ENCODE results near the gene PLXDC2. TPM values are rescaled to one million over a fixed set of nuclear protein-coding genes. Genes with fewer than 3 reads are reported as not detected.

The PLXDC2 gene

GRCh38 chr10:20314431-20314830, 498.2 kb downstream of the PLXDC2 start:
- no CpG with 5 or more reads among the region's 3 CpGs for WGBS (ENCODE audit: extremely low coverage, insufficient coverage, low lambda C conversion rate)
- no peaks in the 10 kb centered on the region for H3K27me3 ChIP-seq (ENCODE audit: insufficient read depth, low read length, poor library complexity)

GRCh38 chr10:20327954-20328353, 511.7 kb downstream of the PLXDC2 start:
- H3K36me3 ChIP-seq (ENCODE audit: control insufficient read depth, insufficient read depth, low read length), result no peaks in the 10 kb centered on the region
- H3K4me2 ChIP-seq (ENCODE audit: low read length), result no peak overlapping the region
- H2BK5ac ChIP-seq (ENCODE audit: low read length), result no peak overlapping the region
- H3K27me3 ChIP-seq (ENCODE audit: insufficient read depth, low read length, poor library complexity), result no peaks in the 10 kb centered on the region
- no peak overlapping the region for H4K5ac ChIP-seq (ENCODE audit: low read length)
- H3K4ac ChIP-seq (ENCODE audit: low read depth, low read length), result no peak overlapping the region
- no peaks in the 10 kb centered on the region for H3K4me1 ChIP-seq (ENCODE audit: control insufficient read depth, low read depth, low read length)
- H2AK5ac ChIP-seq (ENCODE audit: low read length), result no peak overlapping the region
- H3K79me2 ChIP-seq (ENCODE audit: control insufficient read depth, insufficient read depth, low read length), result no peaks in the 10 kb centered on the region
- no peaks in the 10 kb centered on the region for H3K79me1 ChIP-seq (ENCODE audit: low read length)
- H3K4me3 ChIP-seq (ENCODE audit: low read length), result no peak overlapping the region
- no peak overlapping the region for H3K27ac ChIP-seq (ENCODE audit: low read depth, low read length)
- no peak for DNase-seq
- H3K56ac ChIP-seq (ENCODE audit: low read length), result no peak overlapping the region
- H2BK15ac ChIP-seq (replicated peaks; ENCODE audit: low read depth), result no peak overlapping the region
- no peak overlapping the region for H3K9ac ChIP-seq (ENCODE audit: low read length)
- H3K18ac ChIP-seq (ENCODE audit: low read length), result no peak overlapping the region
- no CpG with 5 or more reads among the region's 3 CpGs for WGBS (ENCODE audit: extremely low coverage, insufficient coverage, low lambda C conversion rate)
- no peak overlapping the region for H2BK120ac ChIP-seq (ENCODE audit: low read depth, low read length)
- H3K23ac ChIP-seq (ENCODE audit: low read length), result no peak overlapping the region
- H4K8ac ChIP-seq (ENCODE audit: low read depth, low read length), result no peak overlapping the region

More at GRCh38 chr10:20314431-20314830, 498.2 kb downstream of the PLXDC2 start:
- H3K4me3 ChIP-seq (ENCODE audit: low read length), result no peak overlapping the region
- H3K23ac ChIP-seq (ENCODE audit: low read length), result no peak overlapping the region
- no peak overlapping the region for H2BK120ac ChIP-seq (ENCODE audit: low read depth, low read length)
- no peak overlapping the region for H4K5ac ChIP-seq (ENCODE audit: low read length)
- no peak for DNase-seq
- no peak overlapping the region for H2BK15ac ChIP-seq (replicated peaks; ENCODE audit: low read depth)
- no peaks in the 10 kb centered on the region for H3K79me2 ChIP-seq (ENCODE audit: control insufficient read depth, insufficient read depth, low read length)
- no peak overlapping the region for H2AK5ac ChIP-seq (ENCODE audit: low read length)
- H4K8ac ChIP-seq (ENCODE audit: low read depth, low read length), result no peak overlapping the region
- no peak overlapping the region for H3K27ac ChIP-seq (ENCODE audit: low read depth, low read length)
- H3K56ac ChIP-seq (ENCODE audit: low read length), result no peak overlapping the region
- no peak overlapping the region for H3K4ac ChIP-seq (ENCODE audit: low read depth, low read length)
- H3K4me1 ChIP-seq (ENCODE audit: control insufficient read depth, low read depth, low read length), result no peaks in the 10 kb centered on the region
- no peaks in the 10 kb centered on the region for H3K79me1 ChIP-seq (ENCODE audit: low read length)
- no peak overlapping the region for H2BK5ac ChIP-seq (ENCODE audit: low read length)
- no peak overlapping the region for H3K18ac ChIP-seq (ENCODE audit: low read length)
- H3K36me3 ChIP-seq (ENCODE audit: control insufficient read depth, insufficient read depth, low read length), result no peaks in the 10 kb centered on the region
- H3K9ac ChIP-seq (ENCODE audit: low read length), result no peak overlapping the region
- no peak overlapping the region for H3K4me2 ChIP-seq (ENCODE audit: low read length)

GRCh38 chr10:20330246-20330645, 514.0 kb downstream of the PLXDC2 start:
- no peak overlapping the region for H3K23ac ChIP-seq (ENCODE audit: low read length)
- H4K8ac ChIP-seq (ENCODE audit: low read depth, low read length), result no peak overlapping the region
- no peaks in the 10 kb centered on the region for H3K27me3 ChIP-seq (ENCODE audit: insufficient read depth, low read length, poor library complexity)
- no peak overlapping the region for H3K27ac ChIP-seq (ENCODE audit: low read depth, low read length)
- WGBS (ENCODE audit: extremely low coverage, insufficient coverage, low lambda C conversion rate), result no CpG with 5 or more reads among the region's 1 CpG
- no peaks in the 10 kb centered on the region for H3K36me3 ChIP-seq (ENCODE audit: control insufficient read depth, insufficient read depth, low read length)
- no peaks in the 10 kb centered on the region for H3K4me1 ChIP-seq (ENCODE audit: control insufficient read depth, low read depth, low read length)
- peak overlapping the region; percentile 6 for H3K56ac ChIP-seq (ENCODE audit: low read length)
- H2BK120ac ChIP-seq (ENCODE audit: low read depth, low read length), result no peak overlapping the region
- H3K4me2 ChIP-seq (ENCODE audit: low read length), result no peak overlapping the region
- no peak overlapping the region for H3K18ac ChIP-seq (ENCODE audit: low read length)
- H2BK5ac ChIP-seq (ENCODE audit: low read length), result no peak overlapping the region
- H4K5ac ChIP-seq (ENCODE audit: low read length), result no peak overlapping the region
- DNase-seq, result peak; percentile 94
- no peak overlapping the region for H3K4me3 ChIP-seq (ENCODE audit: low read length)
- H2AK5ac ChIP-seq (ENCODE audit: low read length), result no peak overlapping the region
- no peak overlapping the region for H3K9ac ChIP-seq (ENCODE audit: low read length)
- H3K79me2 ChIP-seq (ENCODE audit: control insufficient read depth, insufficient read depth, low read length), result no peaks in the 10 kb centered on the region
- H3K79me1 ChIP-seq (ENCODE audit: low read length), result no peaks in the 10 kb centered on the region
- H2BK15ac ChIP-seq (replicated peaks; ENCODE audit: low read depth), result no peak overlapping the region
- no peak overlapping the region for H3K4ac ChIP-seq (ENCODE audit: low read depth, low read length)

- Histone ChIP-seq H3K4me3 (ENCODE audit: low read length) (no peak overlapping the region), H3K4ac (ENCODE audit: low read depth, low read length) (no peak overlapping the region), H3K27me3 (ENCODE audit: insufficient read depth, low read length, poor library complexity) (no peaks in the 10 kb centered on the region), H3K4me2 (ENCODE audit: low read length) (no peak overlapping the region), H2BK120ac (ENCODE audit: low read depth, low read length) (no peak overlapping the region), H3K18ac (ENCODE audit: low read length) (no peak overlapping the region), H3K27ac (ENCODE audit: low read depth, low read length) (no peak overlapping the region), H4K5ac (ENCODE audit: low read length) (no peak overlapping the region), H2BK15ac (replicated peaks; ENCODE audit: low read depth) (no peak overlapping the region), H3K4me1 (ENCODE audit: control insufficient read depth, low read depth, low read length) (no peaks in the 10 kb centered on the region), H2AK5ac (ENCODE audit: low read length) (no peak overlapping the region), H4K8ac (ENCODE audit: low read depth, low read length) (no peak overlapping the region), H3K9ac (ENCODE audit: low read length) (no peak overlapping the region), H3K36me3 (ENCODE audit: control insufficient read depth, insufficient read depth, low read length) (no peaks in the 10 kb centered on the region), H3K23ac (ENCODE audit: low read length) (no peak overlapping the region), H3K79me2 (ENCODE audit: control insufficient read depth, insufficient read depth, low read length) (no peaks in the 10 kb centered on the region), H3K56ac (ENCODE audit: low read length) (no peak overlapping the region), H3K79me1 (ENCODE audit: low read length) (no peaks in the 10 kb centered on the region), H2BK5ac (ENCODE audit: low read length) (no peak overlapping the region)
- no peak for DNase-seq
- WGBS (ENCODE audit: extremely low coverage, insufficient coverage, low lambda C conversion rate), result no CpG with 5 or more reads among the region's 3 CpGs
These were observed 518.3 kb downstream of the PLXDC2 start for GRCh38 chr10:20334559-20334958.

Small RNAs within 50 kb of the gene (small RNA-seq; reads per million reads assigned to genes)
- not detected for gene RNU6-1212P (ENCODE audit: insufficient read depth)

All from mesendoderm (in vitro differentiated cells).